Adrenal gland (tissue), 5 donors: ENCODE measurements around the gene USP25.

Experiments
- CTCF ChIP-seq, 6 experiments: fragments of 450-650 bp in 4 of 6; fragments of 200-600 bp in 2 of 6; sonication (generic) in 1 of 6; IDR thresholded peaks; 1 replicate in 5 of 6; 2 replicates in 1 of 6; pipeline versions ENCODE4 v1.5.1 to v1.8.0; 2016 to 2021; ENCODE audit warnings: antibody characterized with exemption in 6 of 6, mild to moderate bottlenecking in 2 of 6, moderate library complexity in 1 of 6
- POLR2A ChIP-seq, 2 donors: fragments of 450-650 bp; IDR thresholded peaks; one replicate each; pipeline ENCODE4 v1.6.1; 2017; ENCODE audit warnings: antibody characterized with exemption in 2 of 2, mild to moderate bottlenecking in 2 of 2, moderate library complexity in 1 of 2
- donor health status: DM: no; HTN: no; CAD: no.

GRCh38 chr21:15795533-15795932, 65.8 kb downstream of the USP25 start:
- TF ChIP-seq CTCF (IDR thresholded peaks at IDR 0.05) (no peak), POLR2A (IDR thresholded peaks at IDR 0.05) (no peak)
